SU-DHL-6 (cell line): Measurements from ENCODE around the gene UTP25.

Source experiments
- H2AFZ ChIP-seq: fragments of 200-600 bp; sonication (generic); 2 replicates; pipeline ENCODE4 v1.6.1; 2014; ENCODE audit warnings: low read depth, mild to moderate bottlenecking, moderate library complexity, mixed read lengths, antibody characterized with exemption, low read length; ENCODE audit not compliant: severe bottlenecking
- H3F3A ChIP-seq: fragments of 200-600 bp; shearing (Covaris generic); 2 replicates; pipeline ENCODE4 v1.6.0; 2016; ENCODE audit warnings: antibody characterized with exemption, mild to moderate bottlenecking; ENCODE audit not compliant: insufficient read depth
- H3K27ac ChIP-seq: fragments of 200-600 bp; sonication (generic); 2 replicates; pipeline ENCODE4 v1.5.1; 2016; ENCODE audit warnings: low read depth, mild to moderate bottlenecking, low read length, moderate library complexity, mixed read lengths
- H3K27me3 ChIP-seq: fragments of 200-600 bp; sonication (generic), shearing (Covaris generic); 2 replicates; pipeline ENCODE4 v1.6.0; 2014; ENCODE audit warnings: mild to moderate bottlenecking, low read length
- H3K36me3 ChIP-seq: fragments of 200-600 bp; sonication (generic); 2 replicates; pipeline ENCODE4 v1.6.1; 2014; ENCODE audit warnings: mild to moderate bottlenecking, low read length, mixed read lengths
- H3K4me2 ChIP-seq: fragments of 300-600, 200-600 bp; shearing (Covaris generic), sonication (generic); 2 replicates; pipeline ENCODE4 v1.6.0; 2014; ENCODE audit warnings: low read length, low read depth, mild to moderate bottlenecking; ENCODE audit not compliant: poor library complexity, severe bottlenecking
- H3K4me3 ChIP-seq: fragments of 200-600 bp; sonication (generic); 2 replicates; pipeline ENCODE4 v1.5.1; 2014; ENCODE audit warnings: antibody characterized with exemption, low read length, mild to moderate bottlenecking, mixed read lengths; ENCODE audit not compliant: insufficient read depth, poor library complexity, severe bottlenecking
- H3K79me2 ChIP-seq: fragments of 200-600 bp; sonication (generic); 2 replicates; pipeline ENCODE4 v1.6.1; 2014; ENCODE audit warnings: mild to moderate bottlenecking, low read length, moderate library complexity; ENCODE audit not compliant: insufficient read depth
- H3K9ac ChIP-seq: fragments of 200-600 bp; sonication (generic); 2 replicates; pipeline ENCODE4 v1.7.0; 2014; ENCODE audit warnings: mild to moderate bottlenecking, low read length
- H3K9me2 ChIP-seq: fragments of 200-600 bp; sonication (generic); replicated peaks from 2 replicates; pipeline ENCODE4 v1.6.1; 2014; ENCODE audit warnings: low read length; ENCODE audit not compliant: insufficient read depth
- H3K9me3 ChIP-seq: fragments of 200-600 bp; sonication (generic); 2 replicates; pipeline ENCODE4 v1.6.1; 2014; ENCODE audit warnings: low read length, mixed read lengths; ENCODE audit not compliant: insufficient read depth
- H4K20me1 ChIP-seq: fragments of 200-600 bp; sonication (generic); 2 replicates; pipeline ENCODE4 v1.6.1; 2014; ENCODE audit warnings: low read depth, mild to moderate bottlenecking, antibody characterized with exemption, low read length, moderate library complexity, mixed read lengths
- CTCF ChIP-seq: fragments of 200-600 bp; sonication (generic); IDR thresholded peaks from one replicate; pipeline ENCODE4 v1.5.1; 2017; ENCODE audit warnings: antibody characterized with exemption, mild to moderate bottlenecking, low read length, moderate library complexity; ENCODE audit not compliant: insufficient read depth, poor library complexity, severe bottlenecking
- EZH2phosphoT487 ChIP-seq: fragments of 200-600 bp; sonication (generic), shearing (Covaris generic); conservative IDR thresholded peaks from 2 replicates; pipeline ENCODE4 v1.6.1; 2018; ENCODE audit warnings: mild to moderate bottlenecking, antibody characterized with exemption, low read length, moderate library complexity, mixed read lengths

The UTP25 gene

GRCh38 chr1:209813902-209814301, 13.9 kb upstream of the UTP25 start:
- Histone ChIP-seq H3K27ac (no peak overlapping the region), H3K9ac (no peak overlapping the region), H3K4me2 (no peak overlapping the region), H3K9me3 (no peaks in the 10 kb centered on the region), H3K9me2 (no peaks in the 10 kb centered on the region), H3K79me2 (no peaks in the 10 kb centered on the region), H2AFZ (no peak overlapping the region), H4K20me1 (no peaks in the 10 kb centered on the region), H3K4me3 (no peak overlapping the region), H3F3A (no peaks in the 10 kb centered on the region), H3K27me3 (no peaks in the 10 kb centered on the region), H3K36me3 (no peaks in the 10 kb centered on the region)
- no peak for TF ChIP-seq CTCF
- TF ChIP-seq EZH2phosphoT487, result no peak

GRCh38 chr1:209815490-209815889, 12.3 kb upstream of the UTP25 start:
- H3K9ac ChIP-seq, result no peak overlapping the region
- H3K9me2 ChIP-seq, result no peaks in the 10 kb centered on the region
- H4K20me1 ChIP-seq, result no peaks in the 10 kb centered on the region
- H3K27me3 ChIP-seq, result no peaks in the 10 kb centered on the region
- H2AFZ ChIP-seq, result no peak overlapping the region
- TF ChIP-seq CTCF (no peak), EZH2phosphoT487 (no peak)
- no peaks in the 10 kb centered on the region for H3K79me2 ChIP-seq
- no peaks in the 10 kb centered on the region for H3K36me3 ChIP-seq
- H3K4me2 ChIP-seq, result no peak overlapping the region
- no peak overlapping the region for H3K27ac ChIP-seq
- no peak overlapping the region for H3K4me3 ChIP-seq
- H3F3A ChIP-seq, result no peaks in the 10 kb centered on the region
- no peaks in the 10 kb centered on the region for H3K9me3 ChIP-seq

GRCh38 chr1:209815931-209816341, 11.8 kb upstream of the UTP25 start:
- H3K36me3 ChIP-seq, result no peaks in the 10 kb centered on the region
- H3K9me2 ChIP-seq, result no peaks in the 10 kb centered on the region
- H3F3A ChIP-seq, result no peaks in the 10 kb centered on the region
- H3K4me2 ChIP-seq, result no peak overlapping the region
- no peaks in the 10 kb centered on the region for H4K20me1 ChIP-seq
- no peak overlapping the region for H2AFZ ChIP-seq
- no peak overlapping the region for H3K4me3 ChIP-seq
- TF ChIP-seq CTCF (no peak), EZH2phosphoT487 (no peak)
- no peaks in the 10 kb centered on the region for H3K27me3 ChIP-seq
- H3K27ac ChIP-seq, result no peak overlapping the region
- no peak overlapping the region for H3K9ac ChIP-seq
- no peaks in the 10 kb centered on the region for H3K9me3 ChIP-seq
- H3K79me2 ChIP-seq, result no peaks in the 10 kb centered on the region
